GM19238 (cell line): ENCODE results near the gene SH3BP5.

ENCODE experiments used
- DNase-seq: peaks from one replicate; pipeline ENCODE4 v3.0.0; 2011; ENCODE audit warnings: low spot score; ENCODE audit not compliant: insufficient read length

SH3BP5 gene

GRCh38 chr3:15299036-15299435 is 33.4 kb downstream of the SH3BP5 start:
- DNase-seq, result no peak

GRCh38 chr3:15298504-15298903 is 33.9 kb downstream of the SH3BP5 start:
- no peak for DNase-seq

- DNase-seq, result no peak
Measured at GRCh38 chr3:15297608-15298350, 34.6 kb downstream of the SH3BP5 start.

- no peak for DNase-seq
Measured at GRCh38 chr3:15295506-15295905, 36.9 kb downstream of the SH3BP5 start.

- no peak for DNase-seq
Measured at GRCh38 chr3:15294929-15295328, 37.5 kb downstream of the SH3BP5 start.

- no peak for DNase-seq
Measured at GRCh38 chr3:15292765-15293522, 39.4 kb downstream of the SH3BP5 start.

- DNase-seq, result peak; percentile 62
Measured at GRCh38 chr3:15291589-15292541, 40.5 kb downstream of the SH3BP5 start.

GRCh38 chr3:15290736-15291135 is 41.6 kb downstream of the SH3BP5 start:
- DNase-seq, result no peak

- DNase-seq, result no peak
Measured at GRCh38 chr3:15289661-15290060, 42.7 kb downstream of the SH3BP5 start.

GRCh38 chr3:15288331-15289035 is 43.9 kb downstream of the SH3BP5 start:
- no peak for DNase-seq

GRCh38 chr3:15287565-15288330 is 44.6 kb downstream of the SH3BP5 start:
- no peak for DNase-seq

- DNase-seq, result no peak
Measured at GRCh38 chr3:15286022-15286421, 46.4 kb downstream of the SH3BP5 start.

- no peak for DNase-seq
Measured at GRCh38 chr3:15284121-15284889, 48.1 kb downstream of the SH3BP5 start.

GRCh38 chr3:15283702-15284101 is 48.7 kb downstream of the SH3BP5 start:
- DNase-seq, result no peak

GRCh38 chr3:15281817-15282216 is 50.6 kb downstream of the SH3BP5 start:
- no peak for DNase-seq

GRCh38 chr3:15280853-15281532 is 51.4 kb downstream of the SH3BP5 start:
- no peak for DNase-seq

- DNase-seq, result no peak
Measured at GRCh38 chr3:15279671-15280402, 52.5 kb downstream of the SH3BP5 start.

- DNase-seq, result no peak
Measured at GRCh38 chr3:15279205-15279604, 53.2 kb downstream of the SH3BP5 start.
